Endothelial cell of umbilical vein (primary cell): Measurements from ENCODE around the gene ATN1. TPM values are rescaled to one million over a fixed set of nuclear protein-coding genes. Genes with fewer than 3 reads are reported as not detected.

Source experiments
- BruUV-seq: library from RNA; stranded (reverse); fragments of 400-500 nt; replicated peaks from 2 replicates; lab custom pipeline; 2021; lab: Mats Ljungman, UMichigan
- CTCF ChIA-PET: fragments of 300-600, 350-600 bp; sonication (Branson Sonifier 250); formaldehyde crosslinking; loops from one replicate; lab custom pipeline; 2021; ENCODE audit warnings: antibody characterized with exemption, inconsistent platforms; lab: Charles Lee
- POLR2A ChIA-PET: fragments of 300-600, 350-600 bp; sonication (Branson Sonifier 250); formaldehyde crosslinking; loops from one replicate; lab custom pipeline; 2021; ENCODE audit warnings: antibody characterized with exemption, inconsistent platforms; lab: Charles Lee
- DNase-seq: peaks from one replicate; pipeline ENCODE4 v3.0.0-alpha.2; 2011; ENCODE audit warnings: low read depth, low spot score
- FAIRE-seq: peaks from 2 replicates; lab custom pipeline; 2011; peaks lifted over from hg19 to GRCh38; lab: Jason Lieb, UNC
- H2AFZ ChIP-seq: 2 replicates; pipeline ENCODE4 v1.6.0; 2012; ENCODE audit warnings: low read depth, low read length, control low read depth, inconsistent platforms
- H3K27ac ChIP-seq: 2 replicates; pipeline ENCODE4 v1.5.1; 2011; ENCODE audit warnings: low read depth, mild to moderate bottlenecking, control low read depth, low read length, moderate library complexity; ENCODE audit not compliant: insufficient read depth
- H3K27me3 ChIP-seq, 2 experiments: 2 replicates each; pipeline versions ENCODE4 v1.6.0 to v1.6.1; 2011; ENCODE audit warnings: low read length in 2 of 2, mixed read lengths in 1 of 2; ENCODE audit not compliant: control insufficient read depth in 2 of 2, insufficient read depth in 2 of 2
- H3K36me3 ChIP-seq, 2 experiments: 2 replicates in 1 of 2; 3 replicates in 1 of 2; pipeline ENCODE4 v1.5.1; 2011; ENCODE audit warnings: low read length in 2 of 2, mild to moderate bottlenecking in 1 of 2, moderate library complexity in 1 of 2; ENCODE audit not compliant: control insufficient read depth in 2 of 2, insufficient read depth in 2 of 2; ENCODE audit errors: extremely low read depth in 1 of 2
- H3K4me1 ChIP-seq: 3 replicates; pipeline ENCODE4 v1.5.1; 2011; ENCODE audit warnings: mild to moderate bottlenecking, low read length; ENCODE audit not compliant: control insufficient read depth, insufficient read depth; ENCODE audit errors: extremely low read depth
- H3K4me2 ChIP-seq: 2 replicates; pipeline ENCODE4 v1.6.1; 2011; ENCODE audit warnings: low read length, control low read depth, mixed read lengths; ENCODE audit not compliant: insufficient read depth
- H3K4me3 ChIP-seq, 3 experiments: fragments of 200-600 bp in 1 of 3; sonication (generic), shearing (Covaris generic) in 1 of 3; replicated peaks in 1 of 3; 2 replicates each; pipeline ENCODE4 v1.5.1; 2011 to 2016; ENCODE audit warnings: control low read depth in 3 of 3, low read length in 3 of 3, mild to moderate bottlenecking in 2 of 3, inconsistent platforms in 1 of 3, low read depth in 1 of 3, moderate library complexity in 1 of 3; ENCODE audit not compliant: insufficient read depth in 1 of 3
- H3K79me2 ChIP-seq: 2 replicates; pipeline ENCODE4 v1.6.0; 2012; ENCODE audit warnings: low read length, inconsistent platforms; ENCODE audit not compliant: control insufficient read depth, insufficient read depth
- H3K9ac ChIP-seq: replicated peaks from 2 replicates; pipeline ENCODE3; 2011; ENCODE audit warnings: low read length, control low read depth; ENCODE audit not compliant: insufficient read depth; ENCODE audit errors: extremely low read depth
- H3K9me1 ChIP-seq: replicated peaks from 3 replicates; pipeline ENCODE4 v1.6.0; 2011; ENCODE audit warnings: mild to moderate bottlenecking, low read length; ENCODE audit not compliant: control insufficient read depth, insufficient read depth; ENCODE audit errors: extremely low read depth
- H3K9me3 ChIP-seq: replicated peaks from 2 replicates; pipeline ENCODE4 v1.5.1; 2012; ENCODE audit warnings: low read length, inconsistent platforms; ENCODE audit not compliant: control insufficient read depth, insufficient read depth
- H4K20me1 ChIP-seq: replicated peaks from 2 replicates; pipeline ENCODE3; 2011; ENCODE audit warnings: mild to moderate bottlenecking, low read length; ENCODE audit not compliant: control insufficient read depth, insufficient read depth; ENCODE audit errors: extremely low read depth
- CTCF ChIP-seq, 2 donors: IDR thresholded peaks; 1 replicate in 1 of 2; 2 replicates in 1 of 2; pipeline ENCODE4 v1.5.1; 2011; ENCODE audit warnings: low read length in 2 of 2, mild to moderate bottlenecking in 2 of 2, moderate library complexity in 2 of 2, control low read depth in 1 of 2, inconsistent platforms in 1 of 2, low read depth in 1 of 2; ENCODE audit not compliant: insufficient read depth in 1 of 2; ENCODE audit errors: extremely low read depth in 1 of 2
- EZH2 ChIP-seq: IDR thresholded peaks from 2 replicates; pipeline ENCODE4 v1.6.1; 2012; ENCODE audit warnings: borderline replicate concordance, low read depth, mild to moderate bottlenecking, moderate library complexity, low read length, inconsistent platforms; ENCODE audit not compliant: severe bottlenecking
- FOS ChIP-seq: IDR thresholded peaks from 2 replicates; pipeline ENCODE4 v1.6.1; 2011; ENCODE audit warnings: mild to moderate bottlenecking, low read length, moderate library complexity, borderline replicate concordance; ENCODE audit not compliant: insufficient read depth
- GATA2 ChIP-seq: IDR thresholded peaks from 2 replicates; pipeline ENCODE4 v1.7.0; 2011; ENCODE audit warnings: low read depth, mild to moderate bottlenecking, moderate library complexity, mixed read lengths, low read length; ENCODE audit not compliant: insufficient read length, insufficient read depth
- JUN ChIP-seq: IDR thresholded peaks from 2 replicates; pipeline ENCODE4 v1.6.1; 2011; ENCODE audit warnings: borderline replicate concordance, low read depth; ENCODE audit not compliant: insufficient read length, insufficient read depth
- MAX ChIP-seq: IDR thresholded peaks from 2 replicates; pipeline ENCODE4 v1.6.1; 2011; ENCODE audit not compliant: insufficient read depth, insufficient read length
- MYC ChIP-seq: IDR thresholded peaks from one replicate; pipeline ENCODE4 v1.6.1; 2011; ENCODE audit warnings: mild to moderate bottlenecking, low read depth, low read length
- POLR2A ChIP-seq: IDR thresholded peaks from 2 replicates; pipeline ENCODE4 v1.6.1; 2012; ENCODE audit warnings: low read depth, mild to moderate bottlenecking, control low read depth, low read length
- POLR2AphosphoS5 ChIP-seq: IDR thresholded peaks from 2 replicates; pipeline ENCODE4 v1.6.1; 2012; ENCODE audit warnings: low read depth, mild to moderate bottlenecking, control low read depth, low read length, moderate library complexity; ENCODE audit not compliant: insufficient read depth
- dilution Hi-C: fragments of 300-500 bp; cut with MboI; formaldehyde crosslinking; loops from one replicate; pipeline ENCODE4 v1.15.0; 2019; ENCODE audit warnings: low sequenced_read_pairs; ENCODE audit not compliant: extremely low pct_ligation_motif_present
- intact Hi-C: fragments of 100-400 bp; cut with micrococcal nuclease; formaldehyde crosslinking; loops from one replicate; pipeline ENCODE4 v1.10.0; 2022
- polyA plus RNA-seq, 4 experiments: library from polyadenylated mRNA; depleted of rRNA in 3 of 4; stranded (reverse) in 3 of 4; unstranded in 1 of 4; fragments of >200 nt; gene quantifications; 2 replicates each; pipeline versions ENCODE4 v1.2.1 to v1.2.3, GENCODE V29; 2011 to 2012; ENCODE audit warnings: missing spikeins in 1 of 4
- total RNA-seq: library from RNA; stranded (reverse); gene quantifications from 2 replicates; pipeline ENCODE4 v1.2.3, GENCODE V29; 2021

ATN1 gene
- total and polyA plus RNA-seq, 2 donors (not counting 3 experiments of a cell fraction or from before 2014, with no cell fraction given): 46.4 to 117 TPM

DNA sequence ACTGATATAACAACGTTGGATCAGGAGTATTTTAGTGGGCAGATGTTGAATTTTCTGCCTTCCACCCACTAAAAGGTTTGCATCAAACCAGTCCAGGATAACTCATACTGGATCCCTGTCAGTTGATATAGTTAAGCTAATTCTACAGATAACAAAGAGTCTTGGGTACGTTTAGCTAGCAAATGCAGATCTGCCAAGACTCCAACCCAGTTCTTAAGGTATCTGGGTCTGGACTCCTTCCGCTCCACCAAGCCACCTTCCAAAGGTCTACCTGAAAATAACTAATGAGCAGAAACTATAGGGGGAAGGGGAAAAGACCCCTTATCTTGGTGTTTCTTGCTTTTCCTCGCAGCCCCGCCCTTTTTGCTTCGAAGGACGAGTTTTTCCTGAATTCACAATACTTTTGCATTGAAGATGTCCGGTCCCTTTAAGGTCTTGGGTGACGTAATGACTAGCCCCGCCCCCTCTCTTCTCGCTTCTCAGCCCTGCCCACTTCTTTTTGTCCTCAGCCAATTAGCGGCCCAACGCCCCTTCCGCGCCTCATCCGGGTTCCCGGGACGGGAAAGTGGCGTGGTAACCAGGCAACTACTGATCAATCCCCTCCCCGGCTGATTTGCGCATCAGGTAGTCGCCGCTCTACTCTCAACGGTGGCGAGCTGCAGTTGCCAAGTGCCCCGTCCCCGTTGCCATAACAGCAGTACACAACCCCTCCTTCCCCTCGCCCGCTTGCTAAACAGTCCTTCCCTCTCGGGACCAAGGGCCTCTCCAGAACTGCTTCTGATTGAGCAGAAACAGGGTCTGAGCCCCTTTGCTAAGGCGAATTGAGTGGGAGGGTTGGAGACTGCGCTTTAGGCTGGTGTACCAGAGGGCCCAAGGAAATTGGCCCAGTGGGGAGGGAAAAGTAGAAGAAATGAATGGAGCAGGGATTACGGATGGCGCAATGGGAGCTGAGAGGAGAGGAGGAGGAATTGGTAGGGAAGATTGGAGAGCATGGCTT lies 23.2 kb upstream of the ATN1 start, which contains the start of gene LRRC23:
TSS of gene LRRC23 (plus strand) at position 543 of the 997 bp plus-strand sequence. CDS start 812 bp downstream, outside the sequence.
- Histone ChIP-seq H3K4me1 (peaks cover 7% of the 10 kb centered on the region), H3K27ac (peak within 1 kb of the TSS; percentile 32), H3K4me3 (peak within 1 kb of the TSS; percentile 13 to 70 (median 51)), H3K36me3 (no peaks in the 10 kb centered on the region), H3K9ac (peak within 1 kb of the TSS; percentile 82), H4K20me1 (no peaks in the 10 kb centered on the region), H3K9me3 (no peaks in the 10 kb centered on the region), H3K27me3 (no peaks in the 10 kb centered on the region), H3K79me2 (no peaks in the 10 kb centered on the region), H3K9me1 (no peaks in the 10 kb centered on the region), H2AFZ (peak within 1 kb of the TSS; percentile 86), H3K4me2 (peak within 1 kb of the TSS; percentile 77)
- dilution Hi-C loops: no loop called here
- peak; percentile 75 for TF ChIP-seq JUN
- TF ChIP-seq EZH2: no peak
- TF ChIP-seq POLR2A: peak; percentile 64
- peak; percentile 95 for DNase-seq
- peak; percentile 99 for FAIRE-seq
- ChIA-PET POLR2A (interaction anchor here (1.4 kb wide), 1 partner anchor 37 kb away, joined by 3 read pairs; the partner anchor contains the start of gene TPI1), CTCF (interaction anchor here (0.9 to 2.2 kb wide), 5 partner anchors 12 to 35 kb away, joined by 3 to 8 read pairs (median 5); partner anchors contain the start of gene SPSB2)
- no TSS peak for BruUV-seq
- intact Hi-C loops: loop anchor here (1.0 kb wide), 1 partner anchor 13 kb away; no protein-coding TSS in a partner anchor

- Histone ChIP-seq H3K9ac (no peak overlapping the region), H3K36me3 (no peaks in the 10 kb centered on the region), H3K27ac (no peak overlapping the region), H3K27me3 (no peaks in the 10 kb centered on the region), H3K4me1 (peaks cover 7% of the 10 kb centered on the region), H3K4me3 (no peak overlapping the region), H3K79me2 (no peaks in the 10 kb centered on the region), H4K20me1 (no peaks in the 10 kb centered on the region), H3K9me1 (no peaks in the 10 kb centered on the region), H2AFZ (peak overlapping the region; percentile 83), H3K4me2 (no peak overlapping the region), H3K9me3 (no peaks in the 10 kb centered on the region)
- FAIRE-seq: no peak
- POLR2A ChIA-PET: interaction anchor here (1.4 kb wide), 1 partner anchor 38 kb away, joined by 3 read pairs; the partner anchor contains the start of gene TPI1
- intact Hi-C loops: no loop called here
- CTCF ChIA-PET: interaction anchor here (0.9 to 2.2 kb wide), 5 partner anchors 13 to 36 kb away, joined by 3 to 8 read pairs (median 5); partner anchors contain the start of gene SPSB2
- no TSS peak for BruUV-seq
- no peak for DNase-seq
- dilution Hi-C loops: no loop called here
- no peak for TF ChIP-seq MAX
- no peak for TF ChIP-seq EZH2
- TF ChIP-seq GATA2: no peak
- TF ChIP-seq POLR2AphosphoS5: no peak
- TF ChIP-seq POLR2A: no peak
- no peak for TF ChIP-seq MYC
- TF ChIP-seq CTCF (IDR thresholded peaks at IDR 0.05; ENCODE audit: extremely low read depth in 1 of 2, insufficient read depth in 1 of 2, low read depth in 1 of 2, low read length in 2 of 2): no peak
- no peak for TF ChIP-seq JUN
- TF ChIP-seq FOS: no peak
These were observed 22.2 kb upstream of the ATN1 start for GRCh38 chr12:6905414-6906040.
